ENCODE results near the gene HOXC6.
"Not testable (repeated sequence)": the region's sequence is repeated elsewhere in the genome, so short reads cannot be mapped to it uniquely, and the experiment has no call there.

DNA sequence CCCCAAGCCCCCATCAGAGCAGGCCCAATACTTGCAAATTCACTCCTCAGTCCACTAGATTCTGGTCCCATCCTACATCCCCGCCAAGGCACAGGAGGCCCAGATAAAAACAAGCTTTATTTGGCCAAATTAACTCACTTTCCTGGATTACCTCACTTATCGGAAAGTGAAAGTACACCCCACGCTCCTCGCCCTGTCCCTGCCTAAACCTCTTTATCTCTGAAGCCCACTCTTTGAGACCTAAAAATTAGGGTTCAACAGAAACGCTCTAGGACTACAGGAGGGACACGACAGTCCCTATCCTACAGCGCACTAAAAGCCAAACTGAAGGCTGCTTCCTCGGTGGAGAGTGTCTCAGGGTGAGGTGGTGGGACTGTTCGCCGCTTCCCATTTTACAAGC, 49.6 kb downstream of the HOXC6 start:
- TF ChIP-seq, protein P1, sequence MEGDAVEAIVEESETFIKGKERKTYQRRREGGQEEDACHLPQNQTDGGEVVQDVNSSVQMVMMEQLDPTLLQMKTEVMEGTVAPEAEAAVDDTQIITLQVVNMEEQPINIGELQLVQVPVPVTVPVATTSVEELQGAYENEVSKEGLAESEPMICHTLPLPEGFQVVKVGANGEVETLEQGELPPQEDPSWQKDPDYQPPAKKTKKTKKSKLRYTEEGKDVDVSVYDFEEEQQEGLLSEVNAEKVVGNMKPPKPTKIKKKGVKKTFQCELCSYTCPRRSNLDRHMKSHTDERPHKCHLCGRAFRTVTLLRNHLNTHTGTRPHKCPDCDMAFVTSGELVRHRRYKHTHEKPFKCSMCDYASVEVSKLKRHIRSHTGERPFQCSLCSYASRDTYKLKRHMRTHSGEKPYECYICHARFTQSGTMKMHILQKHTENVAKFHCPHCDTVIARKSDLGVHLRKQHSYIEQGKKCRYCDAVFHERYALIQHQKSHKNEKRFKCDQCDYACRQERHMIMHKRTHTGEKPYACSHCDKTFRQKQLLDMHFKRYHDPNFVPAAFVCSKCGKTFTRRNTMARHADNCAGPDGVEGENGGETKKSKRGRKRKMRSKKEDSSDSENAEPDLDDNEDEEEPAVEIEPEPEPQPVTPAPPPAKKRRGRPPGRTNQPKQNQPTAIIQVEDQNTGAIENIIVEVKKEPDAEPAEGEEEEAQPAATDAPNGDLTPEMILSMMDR (IDR thresholded peaks at IDR 0.05) = not testable (repeated sequence)
- not testable (repeated sequence) for TF ChIP-seq POLR2A (IDR thresholded peaks at IDR 0.05)
